NCI-H510A treated with DMSO at 0.1 percent for 48 hours (cell line): ENCODE data around the gene CCND2.
"Not testable (repeated sequence)": the region's sequence is repeated elsewhere in the genome, so short reads cannot be mapped to it uniquely, and the experiment has no call there.

Experiments used
- DNase-seq: peaks from one replicate; lab custom pipeline; 2025; lab: John Stamatoyannopoulos, UW

Gene CCND2

DNA sequence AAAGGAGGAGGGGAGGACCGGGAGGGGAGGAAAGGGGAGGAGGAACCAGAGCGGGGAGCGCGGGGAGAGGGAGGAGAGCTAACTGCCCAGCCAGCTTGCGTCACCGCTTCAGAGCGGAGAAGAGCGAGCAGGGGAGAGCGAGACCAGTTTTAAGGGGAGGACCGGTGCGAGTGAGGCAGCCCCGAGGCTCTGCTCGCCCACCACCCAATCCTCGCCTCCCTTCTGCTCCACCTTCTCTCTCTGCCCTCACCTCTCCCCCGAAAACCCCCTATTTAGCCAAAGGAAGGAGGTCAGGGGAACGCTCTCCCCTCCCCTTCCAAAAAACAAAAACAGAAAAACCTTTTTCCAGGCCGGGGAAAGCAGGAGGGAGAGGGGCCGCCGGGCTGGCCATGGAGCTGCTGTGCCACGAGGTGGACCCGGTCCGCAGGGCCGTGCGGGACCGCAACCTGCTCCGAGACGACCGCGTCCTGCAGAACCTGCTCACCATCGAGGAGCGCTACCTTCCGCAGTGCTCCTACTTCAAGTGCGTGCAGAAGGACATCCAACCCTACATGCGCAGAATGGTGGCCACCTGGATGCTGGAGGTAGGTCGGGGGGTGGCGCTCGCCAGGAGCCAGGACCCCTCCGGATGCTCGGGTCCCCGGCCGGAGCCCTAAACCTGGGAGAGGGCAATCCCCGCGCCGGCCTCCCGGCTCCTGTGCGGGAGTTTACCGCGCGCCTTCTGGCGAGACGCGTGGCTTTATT, at the start of gene CCND2:
CCND2 (plus strand) TSS at position 111 of the 744 bp plus-strand sequence; CDS start at position 390, 279 bp downstream.
- DNase-seq = no peak

DNA sequence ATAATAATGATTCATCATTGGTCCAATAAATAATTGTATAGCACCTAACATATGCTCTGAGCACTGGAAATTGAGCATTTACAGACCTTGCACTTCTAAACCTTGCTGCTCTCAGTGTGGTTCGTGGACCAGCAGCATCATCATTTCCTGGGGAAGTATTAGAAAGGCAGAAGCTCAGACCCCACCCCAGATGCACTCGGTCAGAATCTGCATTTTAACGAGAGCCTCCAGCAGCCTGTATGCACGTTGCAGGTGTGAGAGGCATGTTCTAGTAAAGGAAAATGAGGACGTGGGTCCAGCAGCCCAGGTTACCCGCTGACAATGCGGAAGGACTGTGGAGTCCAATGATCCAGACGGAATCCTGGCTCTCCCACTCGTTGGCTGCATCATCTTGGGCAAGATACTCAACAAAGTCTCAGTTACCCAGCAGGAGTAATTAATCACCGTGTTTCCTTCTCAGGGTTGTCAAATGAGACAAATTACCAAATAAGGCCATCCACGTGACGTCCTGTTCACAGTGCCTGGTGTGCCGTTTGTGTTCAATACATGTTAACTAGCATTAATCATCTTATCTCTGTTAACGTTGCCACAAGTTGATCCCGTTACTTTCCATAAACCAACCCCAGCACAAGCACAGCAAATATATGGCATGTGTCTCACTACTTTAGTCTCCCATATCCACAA, 49.2 kb upstream of the CCND2 start:
- DNase-seq = no peak

DNA sequence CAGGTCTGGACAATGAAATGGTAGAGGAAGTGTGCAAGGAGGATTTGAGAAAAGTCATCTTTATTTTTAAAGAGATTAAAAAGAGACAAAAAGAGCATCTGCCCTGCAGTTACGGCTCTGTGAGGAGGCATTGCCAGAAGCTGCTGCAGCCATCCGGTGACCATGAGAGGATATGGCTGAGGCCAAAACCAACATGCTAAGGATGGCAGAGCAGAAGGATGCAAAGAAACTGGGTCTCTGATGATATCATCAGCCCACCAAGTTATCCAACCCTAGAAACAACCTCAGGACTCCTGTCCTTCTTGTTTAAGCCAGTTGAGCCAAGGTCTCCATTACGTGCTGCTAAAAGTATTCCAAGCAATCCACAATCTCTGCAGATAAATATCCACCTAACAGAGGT, 48.0 kb upstream of the CCND2 start:
- DNase-seq = no peak

DNA sequence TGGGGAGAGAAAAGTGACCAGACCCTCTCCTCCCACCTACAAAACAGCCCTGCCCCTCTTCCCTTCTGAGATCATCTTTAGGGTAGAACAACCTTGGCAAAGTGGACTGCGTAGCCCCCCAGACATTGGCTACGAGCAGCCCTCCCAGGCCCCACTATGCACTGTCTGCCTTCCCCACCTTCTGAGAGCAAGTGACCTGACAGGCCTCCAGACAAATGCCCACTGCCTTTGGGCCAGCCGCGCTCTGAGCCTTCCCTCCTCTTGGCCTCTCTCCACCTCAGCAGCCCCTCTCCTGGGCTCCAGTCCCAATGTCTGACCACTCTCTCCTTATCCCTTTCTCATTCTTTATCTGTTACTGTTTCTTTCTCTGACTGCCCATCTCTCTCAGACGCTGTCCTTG, 46.5 kb upstream of the CCND2 start:
- no peak for DNase-seq

DNA sequence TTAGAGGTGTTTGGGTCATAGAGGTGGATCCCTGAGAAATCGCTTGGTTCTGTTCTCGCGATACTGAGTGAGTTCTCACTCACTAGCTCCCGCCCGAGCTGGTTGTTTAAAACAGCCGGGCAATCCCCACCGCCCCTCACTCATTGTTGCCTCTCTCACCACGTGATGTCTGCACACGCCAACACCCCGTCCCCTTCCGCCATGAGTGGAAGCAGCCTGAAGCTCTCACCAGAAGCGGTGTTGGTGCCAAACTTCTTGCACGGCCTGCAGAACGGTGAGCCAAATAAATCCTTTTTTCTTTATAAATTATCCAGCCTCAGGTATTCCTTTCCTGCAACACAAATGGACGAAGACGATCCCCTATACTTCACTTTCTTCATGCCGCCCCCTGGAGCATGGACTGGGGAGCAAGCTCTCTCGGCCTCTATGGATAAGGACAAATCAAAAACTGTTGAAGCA, 45.4 kb upstream of the CCND2 start:
- DNase-seq = no peak

DNA sequence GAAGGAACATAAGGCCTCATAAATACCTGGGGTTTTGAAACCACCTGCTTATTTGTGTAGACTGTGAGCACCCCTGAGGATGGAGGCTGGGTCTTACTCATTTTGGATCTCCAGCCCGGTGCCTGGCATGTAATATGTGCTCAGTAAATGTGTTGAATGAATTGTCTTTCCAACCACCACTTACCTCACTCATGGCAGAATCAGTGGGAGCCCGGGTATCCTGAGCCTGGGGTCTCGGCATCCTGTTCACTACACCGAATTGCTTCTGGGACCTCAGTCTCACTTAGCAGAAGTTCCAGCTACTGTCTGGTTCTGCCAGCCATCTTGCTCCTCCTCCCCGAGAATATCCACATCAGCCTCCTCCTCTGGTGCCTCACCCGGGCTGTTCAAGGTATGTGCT, 43.0 kb upstream of the CCND2 start:
- DNase-seq = no peak

DNA sequence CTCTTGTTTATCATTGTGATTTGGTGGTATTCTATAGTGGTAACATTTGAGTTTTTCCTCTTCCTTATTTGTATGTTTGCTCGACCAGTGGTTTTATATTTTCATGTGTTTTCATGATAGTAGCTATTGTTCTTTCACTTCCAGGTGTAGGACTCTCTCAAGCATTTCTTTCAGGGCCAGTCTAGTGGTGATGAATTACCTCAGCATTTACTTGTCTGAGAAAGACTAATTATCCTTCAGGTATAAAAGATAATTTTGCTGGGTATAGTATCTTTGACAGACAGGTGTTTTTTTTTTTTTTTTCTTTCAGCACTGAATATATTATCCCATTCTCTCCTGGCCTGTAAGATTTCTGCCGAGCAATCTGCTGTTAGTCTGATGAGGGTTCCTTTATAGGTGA, 35.0 kb upstream of the CCND2 start:
- no peak for DNase-seq

DNA sequence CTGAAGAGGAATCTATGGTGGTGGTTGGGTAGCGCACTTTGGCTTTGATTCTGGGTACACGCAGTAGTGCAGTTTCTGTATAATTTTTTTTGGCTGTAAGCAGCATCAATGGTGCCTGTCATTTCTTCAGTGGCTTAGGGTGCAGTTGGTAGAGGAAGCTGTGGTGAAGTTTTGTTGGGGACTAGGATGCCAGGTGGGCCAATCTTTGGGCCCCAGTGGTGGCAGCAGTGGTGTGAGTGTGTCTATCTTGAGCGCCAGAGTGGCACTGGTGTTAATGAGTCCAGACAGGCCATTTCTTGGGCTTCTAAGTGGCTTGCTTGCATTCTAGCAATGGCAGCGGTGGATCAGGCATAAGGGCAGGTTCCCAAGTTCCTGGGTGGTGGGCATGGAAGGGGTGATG, 33.8 kb upstream of the CCND2 start:
- no peak for DNase-seq

DNA sequence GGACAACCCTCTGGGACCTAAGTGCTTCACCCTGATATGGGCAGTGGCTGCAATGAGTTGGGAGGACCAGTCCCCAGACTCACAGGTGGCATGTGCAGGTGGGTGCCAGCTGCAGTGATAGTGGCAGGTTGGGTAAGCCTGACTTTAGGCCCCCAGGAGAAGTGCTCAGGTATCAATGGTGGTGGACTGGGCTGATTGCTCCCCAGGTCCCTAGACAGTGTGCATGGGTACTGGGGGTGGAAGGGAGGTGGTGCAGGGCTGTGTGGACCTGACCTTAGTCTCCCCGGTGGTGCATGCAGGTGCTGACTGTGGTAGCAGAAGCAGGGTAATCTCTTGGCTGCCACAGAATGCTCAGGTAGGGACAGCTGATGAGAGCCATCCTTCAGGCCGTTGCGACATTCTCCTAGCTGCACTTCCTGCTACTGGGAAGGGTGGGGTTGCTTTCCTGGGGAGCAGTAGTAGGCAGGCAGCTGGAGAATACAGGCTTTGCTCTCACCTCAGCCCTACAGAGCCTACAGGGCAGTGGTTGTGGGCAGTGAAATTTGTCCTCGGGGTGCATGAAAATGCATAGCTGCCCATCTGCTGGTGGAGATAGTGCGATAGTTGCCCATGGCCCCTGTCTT, 33.3 kb upstream of the CCND2 start:
- no peak for DNase-seq

DNA sequence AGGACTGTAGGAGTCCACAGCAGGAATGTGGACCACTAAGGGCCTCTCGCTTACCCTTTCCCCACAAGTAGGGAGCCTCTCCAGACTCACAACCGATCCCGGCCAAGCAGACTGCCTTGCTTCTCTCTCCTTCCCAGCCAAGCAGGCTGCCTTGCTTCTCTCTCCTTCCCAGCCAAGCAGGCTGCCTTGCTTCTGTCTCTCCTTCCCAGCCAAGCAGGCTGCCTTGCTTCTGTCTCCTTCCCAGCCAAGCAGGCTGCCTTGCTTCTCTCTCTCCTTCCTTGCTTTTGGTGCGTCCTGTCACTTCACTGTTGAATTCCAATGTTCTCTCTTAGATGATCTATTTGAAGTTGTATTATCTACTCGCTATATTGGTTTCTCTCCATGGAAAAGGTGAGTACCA, 32.6 kb upstream of the CCND2 start:
- DNase-seq = no peak

DNA sequence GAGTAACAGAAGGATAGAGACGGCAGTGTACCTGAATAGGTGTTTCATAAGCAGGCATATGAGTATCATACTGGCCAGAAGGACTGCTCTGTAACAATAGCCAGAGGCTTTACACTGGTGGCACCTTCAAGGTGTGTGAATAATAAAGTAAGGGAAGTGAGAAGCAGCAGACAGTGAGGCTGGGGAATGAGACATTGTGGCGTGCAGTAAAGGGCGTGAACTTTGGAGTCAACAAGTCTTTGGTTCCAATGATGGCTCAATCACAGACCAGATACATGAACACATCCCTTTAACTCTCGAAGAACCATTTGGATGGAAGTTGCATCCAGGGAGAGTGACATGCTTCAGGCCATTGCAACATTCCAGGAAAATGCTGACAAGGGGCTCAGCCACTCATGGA, 32.0 kb upstream of the CCND2 start:
- DNase-seq = no peak

DNA sequence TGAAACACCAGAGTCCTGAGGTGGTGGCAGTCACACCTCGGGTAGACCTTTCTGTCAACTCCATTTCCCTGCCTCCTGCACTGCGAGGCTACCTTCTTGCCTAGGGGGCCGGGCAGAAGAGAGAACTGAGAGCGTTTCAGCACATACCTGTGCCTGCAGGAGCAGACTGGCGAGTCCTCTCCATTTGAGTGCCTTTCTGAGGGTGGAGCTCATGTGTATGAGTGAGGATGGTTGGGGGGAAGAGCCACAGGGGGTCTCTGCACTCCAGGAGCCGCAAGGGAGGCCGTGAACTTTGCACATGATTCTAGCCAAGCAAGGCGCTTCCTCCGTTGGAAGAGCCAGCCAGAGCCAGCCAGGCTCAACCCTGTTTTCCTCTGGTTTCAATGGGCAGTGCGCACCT, 31.0 kb upstream of the CCND2 start:
- no peak for DNase-seq

DNA sequence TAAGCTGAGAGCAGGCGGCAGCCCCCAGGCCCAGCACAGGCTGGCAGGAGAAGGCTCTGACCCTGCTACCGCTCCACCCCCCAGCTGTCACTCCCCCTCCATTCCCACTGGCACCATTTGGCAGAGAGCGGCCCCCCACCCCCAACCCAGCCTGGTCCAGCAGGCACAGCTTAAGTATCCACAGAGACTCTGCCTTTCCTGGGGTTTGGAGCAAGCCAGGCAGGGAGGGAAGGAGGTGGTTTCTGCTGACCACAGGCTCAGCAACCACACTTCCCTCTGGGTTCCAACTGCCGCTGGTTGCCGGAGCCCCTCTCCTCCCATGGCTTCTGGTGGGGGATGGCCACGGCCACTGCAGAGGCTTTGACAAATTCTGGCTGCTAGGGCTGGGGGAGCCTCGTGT, 30.5 kb upstream of the CCND2 start:
- no peak for DNase-seq

DNA sequence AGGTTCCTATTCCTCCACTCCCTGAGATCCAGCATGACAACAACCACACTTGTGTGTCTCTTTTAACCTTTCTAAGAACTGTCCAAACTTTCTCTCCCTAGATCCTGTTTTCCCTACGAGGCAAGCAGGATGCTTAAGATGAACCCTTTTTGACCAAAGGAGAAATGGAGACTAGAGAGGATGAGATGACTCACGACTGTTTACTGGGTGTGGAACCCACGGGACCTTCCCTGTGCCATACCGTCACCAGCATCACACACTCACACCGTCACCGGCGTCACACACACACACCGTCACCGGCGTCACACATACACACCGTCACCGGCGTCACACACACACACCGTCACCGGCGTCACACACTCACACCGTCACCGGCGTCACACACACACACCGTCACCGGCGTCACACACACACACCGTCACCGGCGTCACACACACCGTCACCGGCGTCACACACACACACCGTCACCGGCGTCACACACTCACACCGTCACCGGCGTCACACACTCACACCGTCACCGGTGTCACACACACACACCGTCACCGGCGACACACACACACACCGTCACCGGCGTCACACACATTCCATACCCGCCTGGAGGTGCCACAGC, 30.0 kb upstream of the CCND2 start:
- not testable (repeated sequence) for DNase-seq

DNA sequence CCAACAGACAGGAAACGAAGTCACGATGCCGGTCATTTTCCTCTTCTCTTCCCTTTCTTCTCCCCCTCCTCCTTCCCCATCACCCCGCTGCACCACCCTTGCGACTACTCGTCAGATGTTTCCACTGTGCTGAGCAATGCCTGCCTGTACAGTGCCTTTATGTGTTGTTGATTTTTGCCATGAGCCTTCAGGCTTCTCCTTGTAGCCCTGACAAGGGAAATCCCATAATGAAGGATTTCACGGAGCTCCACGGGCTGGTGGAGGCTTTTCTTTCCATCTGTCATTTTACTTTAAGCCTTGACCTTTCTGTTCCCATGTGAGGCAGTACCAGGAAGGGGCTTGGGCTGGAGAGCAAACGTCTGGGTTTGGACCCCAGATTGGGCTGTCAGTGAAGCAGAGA, 28.7 kb upstream of the CCND2 start:
- DNase-seq = no peak

DNA sequence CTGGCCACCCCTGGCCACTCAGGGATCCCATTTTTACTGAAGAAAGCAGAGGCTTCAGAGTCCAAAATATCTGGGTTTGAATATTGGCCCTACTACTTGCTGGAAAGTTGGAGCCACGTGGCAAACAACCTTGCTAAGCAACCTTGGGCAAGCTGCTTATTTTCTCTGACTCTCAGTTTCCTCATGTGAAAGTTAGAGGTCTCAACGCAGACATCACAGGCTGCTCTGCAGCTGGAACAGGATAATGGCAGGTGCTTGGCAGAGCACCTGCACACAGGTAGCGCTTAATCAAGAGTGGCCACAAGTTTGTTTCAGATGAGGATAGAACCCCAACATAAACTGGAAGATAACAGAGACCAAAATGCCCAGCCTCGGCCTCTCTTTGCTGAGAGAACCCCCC, 28.1 kb upstream of the CCND2 start:
- DNase-seq = no peak

DNA sequence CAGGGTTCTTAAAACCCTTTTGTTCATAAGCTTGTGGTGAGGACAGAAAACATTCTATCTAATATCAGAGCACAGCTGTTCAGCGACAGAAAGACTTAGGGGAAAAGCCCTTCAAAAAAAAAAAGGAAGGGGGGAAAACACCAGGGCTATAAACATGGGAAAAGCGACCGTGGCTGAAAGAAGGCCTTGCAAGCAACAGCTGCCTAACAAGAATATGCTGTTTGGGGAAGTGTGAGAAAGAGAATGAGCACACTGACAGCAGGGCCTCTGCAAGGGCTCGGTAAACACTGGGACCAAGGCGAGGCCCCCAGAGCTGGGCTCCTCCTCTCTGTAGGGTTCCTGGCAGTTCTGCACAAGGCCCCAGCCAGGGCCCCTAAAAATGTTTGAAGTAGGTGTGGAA, 27.4 kb upstream of the CCND2 start:
- no peak for DNase-seq

DNA sequence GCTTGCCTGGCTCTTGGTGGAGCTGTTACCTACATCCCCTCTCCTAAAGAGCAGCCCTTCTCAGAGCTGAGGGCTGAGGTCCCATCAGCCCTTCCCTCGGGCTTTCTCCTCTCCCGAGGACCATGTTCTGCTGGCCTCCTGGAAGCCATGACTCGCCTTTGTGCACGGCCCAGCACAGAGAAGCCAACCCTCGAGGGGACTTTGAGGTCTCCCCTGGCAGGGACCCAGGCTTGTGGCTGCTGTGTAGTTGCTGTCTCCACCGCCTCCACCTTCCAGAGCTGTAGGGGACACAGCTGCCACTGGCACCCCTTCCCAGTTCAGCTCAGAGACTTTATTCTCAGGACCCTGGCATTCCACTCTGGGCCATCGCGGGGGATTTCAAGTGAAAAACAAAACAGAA, 22.9 kb upstream of the CCND2 start:
- DNase-seq = no peak

DNA sequence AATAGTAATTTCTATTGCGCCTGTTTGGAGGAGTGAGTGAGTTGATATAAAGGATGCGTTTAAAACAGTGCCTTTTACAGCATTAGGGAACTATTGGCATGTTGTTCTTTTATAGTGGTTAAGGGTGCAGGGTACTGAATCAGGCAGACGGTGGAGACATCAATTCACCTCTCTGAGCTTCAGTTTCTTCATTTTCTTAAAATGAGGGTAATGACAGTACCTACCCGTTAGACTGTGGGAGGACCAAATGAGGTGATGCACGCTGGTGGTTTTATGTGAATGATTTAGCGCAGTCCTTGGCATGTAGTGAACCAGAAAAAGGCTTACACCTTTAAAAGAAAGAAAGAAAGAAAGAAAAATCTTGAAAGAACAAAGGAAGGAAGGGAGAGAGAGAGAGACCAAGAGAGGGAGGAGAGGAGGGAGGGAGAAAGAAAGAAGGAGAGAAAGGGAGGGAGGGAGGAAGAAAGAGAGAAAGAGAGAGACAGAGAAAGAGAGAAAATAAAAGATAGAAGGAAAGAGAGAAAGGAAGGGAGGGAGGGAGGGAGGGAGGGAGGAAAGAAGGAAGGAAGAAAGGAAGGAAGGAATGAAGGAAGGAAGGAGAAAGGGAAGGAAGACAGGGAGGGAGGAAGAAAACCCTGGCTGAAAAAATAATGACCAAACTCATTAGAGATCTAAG, 22.2 kb upstream of the CCND2 start:
- no peak for DNase-seq

DNA sequence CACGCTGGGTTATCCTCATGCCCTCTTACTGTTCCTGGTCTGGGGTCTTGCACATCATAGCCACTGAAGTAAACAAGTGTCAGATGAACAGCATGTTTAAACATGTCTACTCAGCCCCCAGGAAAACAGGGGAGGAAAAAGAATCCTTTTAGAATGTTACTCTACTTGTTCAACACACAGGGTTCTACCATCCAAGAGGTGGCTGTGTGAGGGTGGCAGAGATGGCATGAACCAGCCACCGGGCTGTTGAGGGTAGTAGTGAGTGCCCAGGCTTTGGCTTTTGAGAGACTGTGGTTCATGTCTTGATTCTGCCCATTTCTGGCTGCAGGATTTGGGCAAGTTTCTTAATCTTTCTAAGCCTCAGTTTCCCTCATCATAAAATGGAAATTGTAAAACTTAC, 21.6 kb upstream of the CCND2 start:
- DNase-seq = no peak

DNA sequence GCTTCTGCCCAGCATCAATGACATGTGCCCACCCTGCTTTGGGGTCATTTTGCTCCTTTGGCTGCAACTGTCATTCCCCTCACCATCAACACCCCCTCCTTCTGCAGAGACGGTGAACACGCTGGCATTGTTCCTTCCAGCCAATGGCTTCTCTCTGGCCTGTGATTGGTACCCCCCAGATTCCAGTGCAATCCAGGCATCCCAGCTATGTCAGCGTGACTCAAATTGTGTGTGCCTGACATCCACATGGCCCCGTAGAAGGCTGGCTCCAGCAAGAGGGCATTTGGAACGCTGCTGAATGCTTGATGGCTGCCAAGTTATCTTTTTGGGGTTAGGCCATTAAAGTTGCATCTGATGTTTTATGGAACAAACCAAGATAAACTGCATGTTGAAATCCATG, 21.0 kb upstream of the CCND2 start:
- DNase-seq = no peak
